ENCODE measurements around the gene SH3BGRL2.

DNA sequence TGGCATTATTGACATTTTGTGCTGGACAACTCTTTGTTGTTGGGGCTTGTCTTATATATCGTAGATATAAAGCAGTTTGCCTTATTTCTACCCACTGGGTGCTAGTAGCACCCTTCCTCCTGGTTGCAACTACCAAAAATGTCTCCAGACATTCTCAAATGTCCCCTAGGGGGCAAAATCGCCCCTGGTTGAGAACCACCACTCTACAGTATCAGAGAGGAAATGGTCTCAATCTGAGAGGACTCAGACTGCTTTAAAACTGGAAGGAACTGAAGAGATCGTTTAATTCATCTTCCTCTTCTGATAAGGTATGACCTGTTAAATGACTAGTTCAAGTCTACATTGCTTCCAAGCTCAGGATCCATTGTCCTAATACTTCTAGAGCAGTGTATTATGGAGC is 14.9 kb downstream of the SH3BGRL2 start:
- TF ChIP-seq, protein P1, sequence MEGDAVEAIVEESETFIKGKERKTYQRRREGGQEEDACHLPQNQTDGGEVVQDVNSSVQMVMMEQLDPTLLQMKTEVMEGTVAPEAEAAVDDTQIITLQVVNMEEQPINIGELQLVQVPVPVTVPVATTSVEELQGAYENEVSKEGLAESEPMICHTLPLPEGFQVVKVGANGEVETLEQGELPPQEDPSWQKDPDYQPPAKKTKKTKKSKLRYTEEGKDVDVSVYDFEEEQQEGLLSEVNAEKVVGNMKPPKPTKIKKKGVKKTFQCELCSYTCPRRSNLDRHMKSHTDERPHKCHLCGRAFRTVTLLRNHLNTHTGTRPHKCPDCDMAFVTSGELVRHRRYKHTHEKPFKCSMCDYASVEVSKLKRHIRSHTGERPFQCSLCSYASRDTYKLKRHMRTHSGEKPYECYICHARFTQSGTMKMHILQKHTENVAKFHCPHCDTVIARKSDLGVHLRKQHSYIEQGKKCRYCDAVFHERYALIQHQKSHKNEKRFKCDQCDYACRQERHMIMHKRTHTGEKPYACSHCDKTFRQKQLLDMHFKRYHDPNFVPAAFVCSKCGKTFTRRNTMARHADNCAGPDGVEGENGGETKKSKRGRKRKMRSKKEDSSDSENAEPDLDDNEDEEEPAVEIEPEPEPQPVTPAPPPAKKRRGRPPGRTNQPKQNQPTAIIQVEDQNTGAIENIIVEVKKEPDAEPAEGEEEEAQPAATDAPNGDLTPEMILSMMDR (conservative IDR thresholded peaks at IDR 0.05; ENCODE audit: low read depth, low read length) = no peak
- TF ChIP-seq POLR2A (IDR thresholded peaks at IDR 0.05; ENCODE audit: low read depth, low read length) (no peak), MAZ (IDR thresholded peaks at IDR 0.05; ENCODE audit: borderline replicate concordance, low read depth, low read length) (no peak), CEBPB (IDR thresholded peaks at IDR 0.05; ENCODE audit: low read depth, low read length) (no peak), RAD21 (IDR thresholded peaks at IDR 0.05; ENCODE audit: low read length) (no peak), MXI1 (IDR thresholded peaks at IDR 0.05; ENCODE audit: borderline replicate concordance, low read depth, low read length) (no peak), RFX5 (IDR thresholded peaks at IDR 0.05; ENCODE audit: low read depth, low read length) (no peak), SMC3 (IDR thresholded peaks at IDR 0.05; ENCODE audit: low read depth, low read length) (no peak), MAFK (IDR thresholded peaks at IDR 0.05; ENCODE audit: low read depth, low read length) (no peak), FOS (IDR thresholded peaks at IDR 0.05; ENCODE audit: low read depth, low read length) (no peak), RCOR1 (IDR thresholded peaks at IDR 0.05; ENCODE audit: insufficient replicate concordance, low read length) (no peak), BHLHE40 (IDR thresholded peaks at IDR 0.05; ENCODE audit: low read depth, low read length) (no peak)
- TF ChIP-seq, protein P2, sequence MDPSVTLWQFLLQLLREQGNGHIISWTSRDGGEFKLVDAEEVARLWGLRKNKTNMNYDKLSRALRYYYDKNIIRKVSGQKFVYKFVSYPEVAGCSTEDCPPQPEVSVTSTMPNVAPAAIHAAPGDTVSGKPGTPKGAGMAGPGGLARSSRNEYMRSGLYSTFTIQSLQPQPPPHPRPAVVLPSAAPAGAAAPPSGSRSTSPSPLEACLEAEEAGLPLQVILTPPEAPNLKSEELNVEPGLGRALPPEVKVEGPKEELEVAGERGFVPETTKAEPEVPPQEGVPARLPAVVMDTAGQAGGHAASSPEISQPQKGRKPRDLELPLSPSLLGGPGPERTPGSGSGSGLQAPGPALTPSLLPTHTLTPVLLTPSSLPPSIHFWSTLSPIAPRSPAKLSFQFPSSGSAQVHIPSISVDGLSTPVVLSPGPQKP (IDR thresholded peaks at IDR 0.05; ENCODE audit: borderline replicate concordance, low read depth, low read length) = no peak

Measured in IMR-90 (cell line).